Endodermal cell (in vitro differentiated cells): Measurements from ENCODE around the gene ZNF385D. TPM values are rescaled to one million over a fixed set of nuclear protein-coding genes. Genes with fewer than 3 reads are reported as not detected.

Experiments
- DNase-seq: peaks from one replicate; pipeline ENCODE4 v3.0.0-alpha.2; 2017
- H3K27ac ChIP-seq: 2 replicates; pipeline ENCODE4 v1.5.1; 2013; ENCODE audit warnings: mild to moderate bottlenecking, low read depth, low read length, moderate library complexity
- H3K27me3 ChIP-seq: 2 replicates; pipeline ENCODE4 v1.6.1; 2013; ENCODE audit warnings: mild to moderate bottlenecking, low read length, moderate library complexity; ENCODE audit not compliant: insufficient read depth, control insufficient read depth, poor library complexity, severe bottlenecking
- H3K36me3 ChIP-seq: 2 replicates; pipeline ENCODE4 v1.7.0; 2013; ENCODE audit warnings: mild to moderate bottlenecking, low read length, moderate library complexity; ENCODE audit not compliant: control insufficient read depth, insufficient read depth
- H3K4me1 ChIP-seq: one replicate; pipeline ENCODE4 v1.7.0; 2013; ENCODE audit warnings: low read length; ENCODE audit not compliant: control insufficient read depth, insufficient read depth
- H3K4me3 ChIP-seq: 2 replicates; pipeline ENCODE4 v1.5.1; 2013; ENCODE audit warnings: mild to moderate bottlenecking, low read length, moderate library complexity
- H3K9ac ChIP-seq: 2 replicates; pipeline ENCODE4 v1.6.1; 2013; ENCODE audit warnings: mild to moderate bottlenecking, low read length, moderate library complexity; ENCODE audit not compliant: poor library complexity, severe bottlenecking; ENCODE audit errors: extremely low read depth
- H3K9me3 ChIP-seq: 2 replicates; pipeline ENCODE4 v1.6.1; 2013; ENCODE audit warnings: mild to moderate bottlenecking, low read length, moderate library complexity; ENCODE audit not compliant: control insufficient read depth
- H3K27ac Mint-ChIP-seq: 2 replicates; pipeline ENCODE4 v1.8.0; 2020; ENCODE audit warnings: mixed read lengths
- H3K27me3 Mint-ChIP-seq: 2 replicates; pipeline ENCODE4 v1.8.0; 2021; ENCODE audit warnings: mild to moderate bottlenecking, mixed read lengths; ENCODE audit not compliant: insufficient read depth
- H3K36me3 Mint-ChIP-seq: 2 replicates; pipeline ENCODE4 v1.8.0; 2020; ENCODE audit warnings: low read depth, mixed read lengths
- H3K4me1 Mint-ChIP-seq: 2 replicates; pipeline ENCODE4 v1.8.0; 2020; ENCODE audit warnings: mixed read lengths
- H3K4me3 Mint-ChIP-seq: 2 replicates; pipeline ENCODE4 v1.8.0; 2020; ENCODE audit warnings: mild to moderate bottlenecking, moderate library complexity, mixed read lengths
- H3K9me3 Mint-ChIP-seq: 2 replicates; pipeline ENCODE4 v1.8.0; 2020; ENCODE audit warnings: mild to moderate bottlenecking, mixed read lengths
- CTCF ChIP-seq: fragments of 200-600 bp; sonication (generic); conservative IDR thresholded peaks from 2 replicates; pipeline ENCODE4 v1.5.0; 2021; ENCODE audit warnings: antibody characterized with exemption, mild to moderate bottlenecking
- WGBS, 2 experiments: methylation state at CpG; one replicate each; pipeline versions ENCODE4 v1.1.5 to v1.1.7; 2013; ENCODE audit warnings: missing lambda C conversion rate in 2 of 2, mixed read lengths in 1 of 2; ENCODE audit not compliant: insufficient coverage in 1 of 2, insufficient read length in 1 of 2; 5-methylcytosine and 5-hydroxymethylcytosine counted together
- total RNA-seq, 2 donors: library from RNA; stranded (reverse); fragmentation: NEBNext Ultra II Directional in 1 of 2; extraction: Animal tissue kit (Norgen Biotek cat#: 25700) in 1 of 2; gene quantifications; 2 replicates in 1 of 2; 3 replicates in 1 of 2; pipeline ENCODE4 v1.2.1, GENCODE V29; 2021

Gene ZNF385D
- total RNA-seq, 2 donors from 2014 or later = 1.1 to 3.7 TPM

- peaks cover 14% of the 10 kb centered on the region for H3K4me1 ChIP-seq
- H3K36me3 Mint-ChIP-seq = no peaks in the 10 kb centered on the region
- H3K4me3 ChIP-seq = peak overlapping the region; percentile 39
- H3K27me3 ChIP-seq = no peaks in the 10 kb centered on the region
- H3K36me3 ChIP-seq = no peaks in the 10 kb centered on the region
- no peak for TF ChIP-seq CTCF
- DNase-seq = peak; percentile 41
- no peaks in the 10 kb centered on the region for H3K27me3 Mint-ChIP-seq
- peak overlapping the region; percentile 9 for H3K9ac ChIP-seq
- H3K9me3 ChIP-seq = no peaks in the 10 kb centered on the region
- no peak overlapping the region for H3K27ac ChIP-seq
- no peak overlapping the region for H3K27ac Mint-ChIP-seq
- H3K9me3 Mint-ChIP-seq = no peaks in the 10 kb centered on the region
- no peak overlapping the region for H3K4me3 Mint-ChIP-seq
- H3K4me1 Mint-ChIP-seq = peaks cover 15% of the 10 kb centered on the region
Observed at GRCh38 chr3:21377071-21377769, 373.8 kb downstream of the ZNF385D start.

- no peak for DNase-seq
- 90 to 96% methylated on average over 3 to 5 of the region's 5 CpGs for WGBS, 2 experiments
- Histone ChIP-seq H3K9me3 (no peaks in the 10 kb centered on the region), H3K4me1 (peaks cover 14% of the 10 kb centered on the region), H3K36me3 (no peaks in the 10 kb centered on the region), H3K9ac (no peak overlapping the region), H3K27ac (no peak overlapping the region), H3K27me3 (no peaks in the 10 kb centered on the region), H3K4me3 (no peak overlapping the region)
- no peaks in the 10 kb centered on the region for H3K36me3 Mint-ChIP-seq
- no peak for TF ChIP-seq CTCF
- peaks cover 9% of the 10 kb centered on the region for H3K9me3 Mint-ChIP-seq
- no peak overlapping the region for H3K4me3 Mint-ChIP-seq
- no peak overlapping the region for H3K27ac Mint-ChIP-seq
- no peaks in the 10 kb centered on the region for H3K27me3 Mint-ChIP-seq
- H3K4me1 Mint-ChIP-seq = peaks cover 12% of the 10 kb centered on the region
Observed at GRCh38 chr3:21372316-21372715, 378.7 kb downstream of the ZNF385D start.
